Right lobe of liver (tissue), 4 donors: ENCODE results near the gene ELMOD1.

ENCODE experiments used
- POLR2A ChIP-seq: fragments of 450-650 bp; IDR thresholded peaks from one replicate; pipeline ENCODE4 v1.6.1; 2017; ENCODE audit warnings: antibody characterized with exemption, mild to moderate bottlenecking
- TF ChIP-seq, protein P1 (sequence below), 4 donors: fragments of 200-600 bp in 3 of 4; fragments of 450-650 bp in 1 of 4; IDR thresholded peaks; one replicate each; pipeline versions ENCODE4 v1.5.1 to v1.8.0; 2016 to 2022; ENCODE audit warnings: antibody characterized with exemption in 4 of 4, mild to moderate bottlenecking in 2 of 4
- donor health status: DM: no; HTN: no; CAD: no.
- donor health status: DM: no; HTN: no; CAD: no.
- donor health status: DM: no; HTN: yes; CAD: no.

- TF ChIP-seq, protein P1, sequence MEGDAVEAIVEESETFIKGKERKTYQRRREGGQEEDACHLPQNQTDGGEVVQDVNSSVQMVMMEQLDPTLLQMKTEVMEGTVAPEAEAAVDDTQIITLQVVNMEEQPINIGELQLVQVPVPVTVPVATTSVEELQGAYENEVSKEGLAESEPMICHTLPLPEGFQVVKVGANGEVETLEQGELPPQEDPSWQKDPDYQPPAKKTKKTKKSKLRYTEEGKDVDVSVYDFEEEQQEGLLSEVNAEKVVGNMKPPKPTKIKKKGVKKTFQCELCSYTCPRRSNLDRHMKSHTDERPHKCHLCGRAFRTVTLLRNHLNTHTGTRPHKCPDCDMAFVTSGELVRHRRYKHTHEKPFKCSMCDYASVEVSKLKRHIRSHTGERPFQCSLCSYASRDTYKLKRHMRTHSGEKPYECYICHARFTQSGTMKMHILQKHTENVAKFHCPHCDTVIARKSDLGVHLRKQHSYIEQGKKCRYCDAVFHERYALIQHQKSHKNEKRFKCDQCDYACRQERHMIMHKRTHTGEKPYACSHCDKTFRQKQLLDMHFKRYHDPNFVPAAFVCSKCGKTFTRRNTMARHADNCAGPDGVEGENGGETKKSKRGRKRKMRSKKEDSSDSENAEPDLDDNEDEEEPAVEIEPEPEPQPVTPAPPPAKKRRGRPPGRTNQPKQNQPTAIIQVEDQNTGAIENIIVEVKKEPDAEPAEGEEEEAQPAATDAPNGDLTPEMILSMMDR (IDR thresholded peaks at IDR 0.05) = no peak
- TF ChIP-seq POLR2A = no peak
Observed at GRCh38 chr11:107688322-107688918, 97.5 kb downstream of the ELMOD1 start.
